ENCODE results near the gene SPATA33.
"Not testable (repeated sequence)": the region's sequence is repeated elsewhere in the genome, so short reads cannot be mapped to it uniquely, and the experiment has no call there.

The SPATA33 gene

DNA sequence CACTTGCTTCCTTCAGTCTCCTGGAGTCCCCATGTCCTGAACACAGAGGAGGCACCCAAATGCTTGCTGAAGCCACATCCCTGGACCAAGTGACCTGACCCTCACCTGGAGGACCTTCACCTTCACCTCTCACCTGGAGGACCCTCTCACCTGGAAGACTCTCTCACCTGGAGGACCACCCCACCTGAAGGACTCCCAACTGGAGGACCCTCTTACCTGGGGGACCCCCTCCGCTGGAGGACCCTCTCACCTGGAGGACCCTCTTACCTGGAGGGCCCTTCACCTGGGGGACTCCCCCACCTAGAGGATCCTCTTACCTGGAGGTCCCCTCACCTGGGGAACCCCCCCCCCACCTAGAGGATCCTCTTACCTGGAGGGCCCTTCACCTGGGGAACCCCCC lies 28.3 kb downstream of the SPATA33 start:
- H3K27ac ChIP-seq = no peak overlapping the region
- H3K4me3 ChIP-seq = no peak overlapping the region
- peaks cover 0 to 13% (median 8%) of the 10 kb centered on the region in 4 donors for H3K4me1 ChIP-seq
- H3K9me3 ChIP-seq = no peaks in the 10 kb centered on the region
- peaks cover 0 to 20% (median 7%) of the 10 kb centered on the region in 3 donors for H3K36me3 ChIP-seq
- no peaks in the 10 kb centered on the region for H3K27me3 ChIP-seq
- intact Hi-C loops (cut with DNase I; ENCODE audit: low total_unique reads) = no loop called here
- no peak for DNase-seq
- TF ChIP-seq, protein P1, sequence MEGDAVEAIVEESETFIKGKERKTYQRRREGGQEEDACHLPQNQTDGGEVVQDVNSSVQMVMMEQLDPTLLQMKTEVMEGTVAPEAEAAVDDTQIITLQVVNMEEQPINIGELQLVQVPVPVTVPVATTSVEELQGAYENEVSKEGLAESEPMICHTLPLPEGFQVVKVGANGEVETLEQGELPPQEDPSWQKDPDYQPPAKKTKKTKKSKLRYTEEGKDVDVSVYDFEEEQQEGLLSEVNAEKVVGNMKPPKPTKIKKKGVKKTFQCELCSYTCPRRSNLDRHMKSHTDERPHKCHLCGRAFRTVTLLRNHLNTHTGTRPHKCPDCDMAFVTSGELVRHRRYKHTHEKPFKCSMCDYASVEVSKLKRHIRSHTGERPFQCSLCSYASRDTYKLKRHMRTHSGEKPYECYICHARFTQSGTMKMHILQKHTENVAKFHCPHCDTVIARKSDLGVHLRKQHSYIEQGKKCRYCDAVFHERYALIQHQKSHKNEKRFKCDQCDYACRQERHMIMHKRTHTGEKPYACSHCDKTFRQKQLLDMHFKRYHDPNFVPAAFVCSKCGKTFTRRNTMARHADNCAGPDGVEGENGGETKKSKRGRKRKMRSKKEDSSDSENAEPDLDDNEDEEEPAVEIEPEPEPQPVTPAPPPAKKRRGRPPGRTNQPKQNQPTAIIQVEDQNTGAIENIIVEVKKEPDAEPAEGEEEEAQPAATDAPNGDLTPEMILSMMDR (IDR thresholded peaks at IDR 0.05) = no peak

DNA sequence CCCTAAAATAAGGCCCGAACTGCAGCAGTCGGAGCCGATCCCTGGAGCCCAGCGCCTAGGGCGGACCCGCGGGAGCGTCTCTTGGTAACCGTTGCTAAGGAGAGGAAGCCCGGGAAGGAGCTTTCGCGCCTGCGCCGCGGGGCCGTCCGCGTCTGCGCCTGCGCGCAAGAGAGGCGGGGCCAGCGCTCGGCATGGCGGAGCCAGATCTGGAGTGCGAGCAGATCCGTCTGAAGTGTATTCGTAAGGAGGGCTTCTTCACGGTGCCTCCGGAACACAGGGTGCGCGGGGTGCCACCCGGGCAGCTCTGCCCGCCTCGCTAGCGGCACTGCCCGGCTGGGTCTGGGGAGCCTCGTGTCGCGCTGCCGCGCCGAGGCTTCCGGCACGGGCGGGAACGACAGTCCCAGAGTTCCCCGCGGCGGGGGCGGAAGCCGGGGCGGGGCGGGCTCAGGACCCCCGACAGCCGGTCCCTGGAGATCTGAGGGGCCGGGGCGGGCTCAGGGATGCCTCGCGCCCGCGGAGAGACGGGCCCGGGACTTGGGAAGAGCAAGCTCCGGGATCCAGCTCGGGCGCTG lies 29.0 kb downstream of the SPATA33 start, which contains the start of gene CDK10:
CDK10 (plus strand) TSS at position 170 of the 572 bp plus-strand sequence; CDS start at position 192, 22 bp downstream.
- intact Hi-C loops (cut with DNase I; ENCODE audit: low total_unique reads) = no loop called here
- peak within 1 kb of the TSS; percentile 84 to 92 for H3K27ac ChIP-seq
- H3K4me3 ChIP-seq = peak within 1 kb of the TSS; percentile 73 to 97
- peaks cover 0 to 13% (median 8%) of the 10 kb centered on the region in 4 donors for H3K4me1 ChIP-seq
- H3K9me3 ChIP-seq = no peaks in the 10 kb centered on the region
- peaks cover 4 to 27% (median 14%) of the 10 kb centered on the region in 3 donors for H3K36me3 ChIP-seq
- no peaks in the 10 kb centered on the region for H3K27me3 ChIP-seq
- peak; percentile 85 to 93 for DNase-seq
- TF ChIP-seq, protein P1 (IDR thresholded peaks at IDR 0.05) = no peak

DNA sequence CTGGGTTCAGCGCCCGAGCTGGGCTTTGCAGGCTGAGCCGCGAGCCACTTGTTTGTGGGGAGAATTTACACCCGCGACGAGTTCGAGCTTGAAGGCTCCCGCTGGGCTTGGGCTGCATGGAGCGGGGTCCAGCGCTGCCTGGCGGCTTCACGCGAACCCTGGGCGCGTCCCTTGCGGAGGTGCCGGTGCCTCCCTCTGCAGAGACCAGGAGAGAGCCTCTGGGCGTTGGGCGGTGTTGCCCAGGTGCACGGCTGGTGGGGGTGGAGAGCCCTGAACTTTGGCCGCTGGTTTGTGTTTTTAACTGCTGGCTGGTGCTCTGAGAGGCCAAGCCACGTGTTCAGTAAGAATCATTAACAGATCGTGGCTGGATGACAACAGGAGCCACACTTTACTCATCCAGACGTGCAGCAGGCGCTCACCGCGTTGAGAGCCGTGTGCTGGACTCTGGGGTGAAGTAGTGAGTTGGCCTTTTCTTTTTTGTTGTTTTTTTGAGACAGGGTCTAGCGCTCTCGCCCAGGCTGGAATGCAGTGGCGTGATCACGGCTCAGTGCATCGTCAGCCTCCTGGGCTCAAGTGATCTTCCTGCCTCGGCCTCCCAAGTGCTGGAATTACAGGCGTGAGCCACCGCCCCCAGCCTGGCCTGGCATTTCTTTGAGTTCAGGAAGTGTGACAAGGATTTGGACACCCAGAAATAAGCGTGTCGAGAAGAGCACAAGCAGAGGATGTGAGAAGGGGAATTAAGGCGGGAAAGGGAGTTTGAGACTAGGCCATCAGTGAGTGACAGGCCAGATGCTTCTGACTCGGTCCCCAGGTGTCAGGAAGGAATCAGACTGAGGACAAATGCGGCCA lies 29.7 kb downstream of the SPATA33 start:
- Histone ChIP-seq H3K27me3 (no peaks in the 10 kb centered on the region), H3K9me3 (no peaks in the 10 kb centered on the region), H3K4me1 (peaks cover 0 to 13% (median 8%) of the 10 kb centered on the region in 4 donors), H3K4me3 (peak overlapping the region; percentile 73 to 97), H3K36me3 (peaks cover 4 to 34% (median 20%) of the 10 kb centered on the region in 3 donors), H3K27ac (peak overlapping the region; percentile 84 to 92)
- TF ChIP-seq, protein P1 (IDR thresholded peaks at IDR 0.05) = no peak
- intact Hi-C loops (cut with DNase I; ENCODE audit: low total_unique reads) = no loop called here
- no peak for DNase-seq

DNA sequence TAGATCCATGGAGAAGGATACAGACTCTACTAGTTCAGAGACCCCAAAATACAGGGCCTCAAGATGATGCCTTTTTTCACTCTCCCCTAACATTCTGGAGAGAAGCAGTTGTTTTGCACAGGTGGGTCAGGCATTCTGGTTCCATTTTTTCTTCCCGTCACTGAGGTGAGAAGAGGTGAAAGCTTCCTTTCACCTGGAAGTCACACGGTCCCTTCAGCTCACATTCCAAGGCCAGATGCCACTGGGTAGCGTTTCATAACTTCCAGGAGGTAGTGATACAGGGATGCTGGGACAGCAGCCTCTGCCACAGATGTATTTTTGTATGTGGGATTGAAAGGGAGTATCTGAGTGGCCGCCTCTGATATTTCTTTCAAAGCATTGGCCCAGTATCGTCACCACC lies 30.8 kb downstream of the SPATA33 start:
- intact Hi-C loops (cut with DNase I; ENCODE audit: low total_unique reads) = no loop called here
- peaks cover 0 to 13% (median 8%) of the 10 kb centered on the region in 4 donors for H3K4me1 ChIP-seq
- no peak overlapping the region for H3K27ac ChIP-seq
- TF ChIP-seq, protein P1 (IDR thresholded peaks at IDR 0.05) = no peak
- no peaks in the 10 kb centered on the region for H3K9me3 ChIP-seq
- peaks cover 4 to 45% (median 25%) of the 10 kb centered on the region in 3 donors for H3K36me3 ChIP-seq
- DNase-seq = no peak
- no peaks in the 10 kb centered on the region for H3K27me3 ChIP-seq
- no peak overlapping the region for H3K4me3 ChIP-seq

DNA sequence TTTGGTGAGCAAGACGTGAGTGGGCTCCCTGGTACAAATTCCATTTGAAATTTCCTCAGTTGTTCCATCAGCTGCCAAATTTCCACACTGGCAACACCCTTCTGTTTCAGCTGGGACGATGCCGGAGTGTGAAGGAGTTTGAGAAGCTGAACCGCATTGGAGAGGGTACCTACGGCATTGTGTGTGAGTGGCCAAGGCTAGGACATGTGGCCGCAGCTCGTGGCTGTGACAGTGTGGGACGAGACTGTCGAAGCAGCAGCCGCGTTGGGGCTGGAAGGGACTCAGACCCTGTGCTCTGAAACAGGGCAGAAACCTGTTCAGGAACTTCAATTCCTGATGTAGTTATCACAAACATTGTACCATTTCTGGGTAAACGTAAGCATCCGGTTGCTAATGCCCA lies 31.5 kb downstream of the SPATA33 start:
- Histone ChIP-seq H3K4me1 (peaks cover 0 to 13% (median 8%) of the 10 kb centered on the region in 4 donors), H3K9me3 (no peaks in the 10 kb centered on the region), H3K27me3 (no peaks in the 10 kb centered on the region), H3K27ac (no peak overlapping the region), H3K36me3 (peaks cover 4 to 52% (median 32%) of the 10 kb centered on the region in 3 donors), H3K4me3 (no peak overlapping the region)
- intact Hi-C loops (cut with DNase I; ENCODE audit: low total_unique reads) = no loop called here
- TF ChIP-seq, protein P1 (IDR thresholded peaks at IDR 0.05) = no peak
- DNase-seq = no peak

DNA sequence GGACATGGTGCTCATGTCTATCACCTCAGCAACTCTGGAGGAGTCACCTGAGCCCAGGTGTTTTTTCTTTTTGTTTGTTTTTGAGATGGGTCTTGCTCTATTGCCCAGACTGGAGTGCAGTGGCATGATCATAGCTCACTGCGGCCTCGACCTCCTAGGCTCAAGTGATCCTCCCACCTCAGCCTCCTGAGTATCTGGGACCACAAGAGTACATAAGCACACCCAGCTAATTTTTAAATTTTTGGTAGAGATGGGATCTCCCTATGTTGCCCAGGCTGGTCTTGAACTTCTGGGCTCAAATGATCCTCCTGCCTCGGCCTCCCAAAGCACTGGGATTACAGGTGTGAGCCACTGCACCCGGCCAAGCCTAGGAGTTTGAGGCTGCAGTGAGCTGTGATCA lies 32.0 kb downstream of the SPATA33 start:
- H3K4me3 ChIP-seq; DNase-seq; H3K9me3 ChIP-seq; H3K27me3 ChIP-seq; intact Hi-C loops (cut with DNase I; ENCODE audit: low total_unique reads); H3K27ac ChIP-seq: not testable (repeated sequence)
- Histone ChIP-seq H3K36me3 (peaks cover 4 to 57% (median 37%) of the 10 kb centered on the region in 3 donors), H3K4me1 (peaks cover 0 to 13% (median 8%) of the 10 kb centered on the region in 4 donors)

Data from tibial artery (tissue), 4 donors.